ENCODE results near the gene SRGAP3.

The SRGAP3 gene

DNA sequence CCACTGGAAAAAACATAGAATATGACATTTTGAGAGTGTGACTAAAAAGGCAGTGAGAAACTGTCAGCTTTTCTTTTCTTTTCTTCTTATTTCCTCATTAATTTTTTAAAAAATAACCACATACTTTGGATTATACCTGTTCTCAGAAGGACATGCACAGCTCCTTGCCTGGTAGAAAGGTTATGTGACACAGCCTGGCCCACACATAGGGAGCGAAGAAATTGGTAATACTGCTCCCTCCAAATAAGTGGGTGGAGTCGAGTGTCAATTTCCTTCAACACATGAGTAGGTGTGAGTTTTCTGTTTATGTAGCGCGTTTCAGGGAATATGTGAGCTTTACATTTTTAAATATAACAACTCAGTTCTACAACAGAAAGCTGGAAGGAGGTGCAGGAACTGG lies 257.2 kb downstream of the SRGAP3 start:
- DNase-seq (ENCODE audit: low read depth in 2 of 2, low spot score in 1 of 2), result no peak

DNA sequence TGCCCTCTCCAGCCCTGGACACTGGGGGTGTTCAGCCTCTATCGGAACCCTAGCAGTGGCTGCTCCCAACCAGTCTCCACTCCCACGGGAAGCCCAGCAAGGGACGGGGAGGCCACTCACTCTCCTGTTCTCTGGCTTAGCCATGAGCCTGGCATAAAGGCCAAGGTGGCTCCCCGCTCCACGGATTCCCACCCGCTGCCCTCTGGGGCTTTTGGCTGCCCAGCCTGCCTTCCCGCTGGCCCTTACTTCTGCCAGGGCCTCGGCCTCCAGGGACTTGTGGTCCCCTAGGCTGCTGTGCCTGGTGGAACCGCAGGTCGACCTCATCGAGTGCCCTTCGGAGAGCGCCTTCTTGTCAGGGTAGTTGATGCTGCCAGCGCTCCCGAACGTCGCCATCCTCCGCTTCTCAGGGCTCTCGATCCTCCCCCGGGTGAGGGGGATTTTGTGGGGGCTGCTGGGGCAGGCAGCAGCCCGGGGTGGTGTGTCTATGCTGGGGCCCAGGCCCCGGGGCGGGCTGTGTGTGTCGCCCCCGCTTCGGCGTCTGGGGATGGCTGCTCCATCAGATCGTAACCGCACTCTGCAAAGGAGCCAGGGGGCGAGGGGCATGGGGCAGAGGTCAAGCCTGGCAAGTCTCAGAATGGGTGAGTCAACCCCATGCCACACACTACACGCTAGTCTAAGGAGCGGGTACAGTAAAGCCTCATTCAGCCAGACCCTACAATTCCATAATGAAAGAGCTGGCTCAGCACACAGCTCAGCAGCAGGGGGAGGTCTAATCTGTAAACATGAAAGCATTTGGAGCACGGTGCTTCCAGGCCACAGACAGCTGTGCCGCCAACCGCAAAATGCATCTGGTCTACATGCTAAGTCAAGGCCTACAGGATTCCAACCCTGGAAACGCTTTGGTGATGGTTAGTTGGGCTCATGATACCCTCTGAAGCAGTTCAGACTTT lies 258.9 kb downstream of the SRGAP3 start:
- no peak for DNase-seq (ENCODE audit: low read depth in 2 of 2, low spot score in 1 of 2)

GRCh38 chr3:8988791-8989558 lies 260.5 kb downstream of the SRGAP3 start:
- DNase-seq (ENCODE audit: low read depth in 2 of 2, low spot score in 1 of 2), result no peak

- DNase-seq (ENCODE audit: low read depth in 2 of 2, low spot score in 1 of 2), result no peak
These were observed 261.1 kb downstream of the SRGAP3 start for GRCh38 chr3:8988384-8988655.

GRCh38 chr3:8987645-8988383 lies 261.6 kb downstream of the SRGAP3 start:
- no peak for DNase-seq (ENCODE audit: low read depth in 2 of 2, low spot score in 1 of 2)

DNA sequence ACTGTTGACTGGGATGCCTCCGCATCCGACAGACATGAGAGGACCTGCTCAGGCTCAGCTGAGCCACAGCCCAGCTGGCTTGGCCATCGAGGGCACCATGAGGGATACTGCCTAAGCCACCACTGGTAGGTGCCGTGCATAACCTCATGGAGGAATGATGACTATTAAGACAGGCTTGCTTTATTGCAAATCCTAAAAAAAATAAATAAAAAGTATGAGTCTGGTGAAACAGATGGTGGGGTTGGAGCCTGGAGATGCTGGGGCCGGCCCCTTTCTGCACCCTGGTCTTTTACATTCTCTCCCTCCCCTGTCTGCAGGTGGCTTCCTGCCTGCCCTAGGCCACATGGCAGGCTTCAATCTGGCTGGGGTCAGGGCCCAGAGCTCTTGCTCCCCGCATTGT lies 262.2 kb downstream of the SRGAP3 start:
- DNase-seq (ENCODE audit: low read depth in 2 of 2, low spot score in 1 of 2), result no peak

DNA sequence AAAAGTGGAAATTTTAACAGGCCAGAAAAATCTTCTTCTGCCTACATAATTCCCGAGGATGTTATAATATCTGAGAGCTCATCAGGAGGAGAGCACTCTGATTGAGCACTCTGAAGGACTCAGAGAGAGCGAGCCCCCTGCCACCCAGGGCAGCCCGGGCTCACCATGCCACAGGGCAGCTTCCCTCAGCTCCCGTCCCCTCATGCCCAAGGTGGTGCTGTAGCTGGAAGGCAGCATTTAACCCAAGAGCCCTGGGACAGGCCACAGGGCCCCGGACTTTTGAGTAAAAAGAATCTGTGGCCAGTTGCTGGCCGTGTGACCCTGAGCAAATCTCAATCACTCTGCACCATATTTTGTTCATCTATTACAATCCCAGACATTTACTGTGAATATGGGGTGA lies 262.7 kb downstream of the SRGAP3 start:
- no peak for DNase-seq (ENCODE audit: low read depth in 2 of 2, low spot score in 1 of 2)

- DNase-seq (ENCODE audit: low read depth in 2 of 2, low spot score in 1 of 2), result no peak
These were observed 263.6 kb downstream of the SRGAP3 start for GRCh38 chr3:8985876-8986275.

GRCh38 chr3:8985411-8985831 lies 264.0 kb downstream of the SRGAP3 start:
- DNase-seq (ENCODE audit: low read depth in 2 of 2, low spot score in 1 of 2), result no peak

DNA sequence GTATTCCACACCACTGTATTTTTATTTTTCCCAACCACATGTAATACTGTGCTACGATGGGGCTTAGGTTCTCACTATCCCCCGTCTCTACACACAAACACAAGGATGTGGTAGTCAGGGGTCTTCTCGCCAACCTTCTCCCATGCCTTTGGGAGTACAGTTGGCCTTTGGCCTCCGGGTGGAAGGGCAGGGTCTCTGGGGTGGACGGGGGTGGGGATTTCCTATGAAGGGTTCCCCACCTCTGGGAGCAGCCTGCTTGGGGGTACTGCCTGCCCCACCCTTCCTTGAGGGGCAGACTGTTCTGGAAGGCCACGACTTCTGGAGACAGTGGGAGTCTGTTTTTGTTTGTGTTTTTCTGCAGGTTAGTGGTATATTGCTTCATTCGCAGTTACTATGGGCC lies 264.9 kb downstream of the SRGAP3 start:
- no peak for DNase-seq (ENCODE audit: low read depth in 2 of 2, low spot score in 1 of 2)

GRCh38 chr3:8984081-8984480 lies 265.4 kb downstream of the SRGAP3 start:
- DNase-seq (ENCODE audit: low read depth in 2 of 2, low spot score in 1 of 2), result no peak

- no peak for DNase-seq (ENCODE audit: low read depth in 2 of 2, low spot score in 1 of 2)
These were observed 265.9 kb downstream of the SRGAP3 start for GRCh38 chr3:8983591-8983990.

DNA sequence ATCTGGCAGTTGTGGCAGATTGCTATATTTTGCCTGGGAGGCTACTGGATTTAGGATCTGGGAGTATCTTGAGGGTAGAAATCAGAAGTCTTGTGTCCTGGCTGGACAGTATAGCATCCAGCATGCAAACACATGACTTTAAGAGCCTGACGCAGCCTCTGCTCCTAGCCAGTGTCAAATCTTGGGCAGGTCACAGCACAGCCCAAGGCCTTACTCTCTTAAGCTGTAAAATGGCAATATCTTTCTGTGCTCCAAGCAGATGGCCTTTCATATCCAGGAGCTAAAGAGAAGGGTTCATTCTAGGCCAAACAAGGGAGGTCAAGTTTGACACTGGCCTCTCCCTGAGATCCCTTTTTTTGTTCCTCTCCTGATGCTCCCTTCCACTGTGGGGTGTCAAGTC lies 266.4 kb downstream of the SRGAP3 start:
- no peak for DNase-seq (ENCODE audit: low read depth in 2 of 2, low spot score in 1 of 2)

DNA sequence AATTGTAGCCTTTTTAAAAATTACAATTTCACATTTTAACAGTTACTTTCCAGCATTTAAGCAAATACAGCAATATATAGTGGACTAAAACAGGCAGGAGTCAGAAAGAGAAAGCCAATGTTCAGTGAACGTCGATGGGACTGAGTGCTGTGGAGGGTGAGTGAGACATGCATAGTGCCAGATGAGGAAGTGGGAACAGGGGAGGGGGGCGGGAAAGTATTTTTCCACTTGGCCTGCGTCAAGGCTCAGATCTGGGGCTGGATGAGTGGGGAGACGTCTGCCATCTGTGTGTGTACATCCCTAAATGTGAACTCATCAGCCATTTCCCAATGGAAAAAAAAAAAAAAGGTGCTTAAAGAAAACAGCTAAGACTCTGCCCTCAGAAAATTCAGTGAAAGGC lies 266.9 kb downstream of the SRGAP3 start:
- DNase-seq (ENCODE audit: low read depth in 2 of 2, low spot score in 1 of 2), result no peak

- no peak for DNase-seq (ENCODE audit: low read depth in 2 of 2, low spot score in 1 of 2)
These were observed 267.7 kb downstream of the SRGAP3 start for GRCh38 chr3:8981700-8982099.

DNA sequence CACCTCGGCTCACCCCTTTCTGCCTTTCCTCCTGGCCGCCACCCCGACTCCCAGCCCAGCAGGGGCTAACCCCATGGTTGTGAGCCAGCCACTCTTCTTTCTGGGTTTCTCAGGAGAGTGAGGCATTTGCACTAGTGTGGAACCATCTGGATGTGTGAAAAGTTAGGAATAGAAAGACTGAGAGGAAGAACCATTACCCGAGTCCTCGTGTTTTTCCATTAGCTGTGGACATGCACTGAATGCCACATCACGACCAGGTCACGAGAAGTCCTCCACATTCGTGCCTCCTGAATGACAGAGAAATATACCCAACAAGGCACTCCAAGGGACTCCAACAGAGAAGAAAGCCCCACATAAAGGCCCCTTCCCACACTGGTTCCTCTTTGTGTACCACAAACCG lies 268.1 kb downstream of the SRGAP3 start:
- no peak for DNase-seq (ENCODE audit: low read depth in 2 of 2, low spot score in 1 of 2)

DNA sequence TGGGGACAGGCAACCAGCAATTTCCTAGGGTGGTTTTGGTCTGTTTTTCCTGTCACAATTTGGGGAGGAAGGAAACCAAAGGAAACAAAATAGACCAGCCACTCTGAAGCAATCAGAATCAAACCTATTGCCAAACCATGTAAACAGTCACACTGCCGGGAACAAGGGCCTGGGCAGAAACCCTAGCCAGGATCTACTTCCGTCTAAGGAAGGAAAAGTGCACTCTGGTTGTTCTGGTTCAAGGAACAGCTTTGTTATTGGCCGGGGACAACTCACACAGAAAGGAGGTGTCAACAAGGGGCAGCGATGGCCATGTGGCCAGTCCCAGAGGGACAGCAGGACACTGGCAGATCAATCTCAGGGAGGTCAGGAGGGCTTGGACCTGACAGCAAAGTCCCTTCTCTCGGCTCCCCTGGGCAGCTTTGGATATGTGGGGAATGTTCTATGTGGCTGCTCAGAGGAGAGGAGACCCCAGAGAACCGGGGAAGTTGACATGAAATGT lies 268.6 kb downstream of the SRGAP3 start:
- DNase-seq (ENCODE audit: low read depth in 2 of 2, low spot score in 1 of 2), result no peak

- DNase-seq (ENCODE audit: low read depth in 2 of 2, low spot score in 1 of 2), result no peak
These were observed 270.2 kb downstream of the SRGAP3 start for GRCh38 chr3:8979262-8979661.

DNA sequence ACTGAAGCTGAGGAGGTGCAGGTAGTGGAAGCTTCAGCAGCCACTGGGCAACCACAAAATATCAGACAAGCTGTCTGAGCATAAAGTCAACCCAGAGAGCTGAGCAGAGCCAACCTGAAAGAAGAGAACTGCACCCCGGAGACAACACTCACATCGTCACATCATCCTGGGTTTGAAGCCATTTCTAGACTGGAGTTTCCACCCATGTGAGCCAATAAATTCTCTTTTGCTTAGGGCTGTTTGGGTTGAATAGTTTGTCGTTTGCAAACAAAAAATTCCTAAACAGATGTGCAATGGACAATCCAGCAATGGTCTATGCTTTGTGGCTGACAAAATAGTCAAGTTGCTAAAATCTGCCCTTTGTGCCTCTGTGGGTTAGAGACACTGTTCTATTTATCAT lies 270.9 kb downstream of the SRGAP3 start:
- DNase-seq (ENCODE audit: low read depth in 2 of 2, low spot score in 1 of 2), result no peak

DNA sequence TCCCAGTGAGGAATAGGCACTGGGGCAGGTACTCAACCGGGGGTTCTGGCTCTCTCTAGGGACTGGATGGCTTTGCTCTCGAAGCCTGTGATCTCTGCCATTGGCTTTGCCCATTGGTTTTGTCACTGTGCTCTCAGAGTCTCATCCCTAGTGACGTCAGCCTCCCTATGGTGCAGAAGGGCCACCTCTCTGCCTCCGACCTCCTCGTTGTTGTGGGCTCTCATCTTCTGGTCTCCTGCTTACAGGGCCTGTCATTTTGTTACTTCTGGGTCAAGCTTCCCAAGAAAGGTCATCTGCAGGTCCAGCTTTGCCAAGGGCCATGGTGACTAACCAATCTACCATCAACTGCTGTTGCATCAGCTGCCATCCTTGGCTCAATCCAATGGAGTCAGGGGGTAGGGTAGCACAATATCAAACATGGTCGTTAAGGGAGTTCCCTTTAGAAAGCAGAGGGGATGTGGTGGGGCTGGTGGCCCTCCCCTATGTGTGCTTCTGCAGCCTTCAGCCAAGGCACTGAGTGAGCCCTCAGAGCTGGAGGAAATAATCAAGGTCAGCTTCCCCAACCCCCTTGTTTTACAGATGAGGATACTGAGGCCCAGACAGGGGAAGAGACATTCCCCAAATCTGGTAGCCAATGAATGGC lies 272.8 kb downstream of the SRGAP3 start:
- no peak for DNase-seq (ENCODE audit: low read depth in 2 of 2, low spot score in 1 of 2)
